Measurements from ENCODE around the gene LSM14A.

DNA sequence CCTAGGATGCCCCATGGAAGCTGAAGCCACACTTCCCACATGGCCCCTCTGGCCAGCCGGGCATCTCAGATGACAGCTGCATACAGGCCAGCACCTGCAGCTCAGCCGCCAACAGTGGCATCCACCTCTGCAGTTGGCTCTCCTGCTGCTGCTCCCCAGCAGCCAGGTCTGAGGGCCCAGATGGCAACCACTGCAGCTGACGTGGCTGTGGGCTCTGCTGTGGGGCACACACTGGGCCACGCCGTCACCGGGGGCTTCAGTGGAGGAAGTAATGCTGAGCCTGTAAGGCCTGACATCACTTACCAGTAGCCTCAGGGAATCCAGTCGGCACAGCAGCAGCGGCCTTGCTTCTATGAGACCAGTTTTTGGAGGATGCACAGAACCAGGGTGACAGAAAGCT, 45.3 kb upstream of the LSM14A start:
- TF ChIP-seq FOXK2 (IDR thresholded peaks at IDR 0.05) (no peak), ADNP (CRISPR knock-in tag; IDR thresholded peaks at IDR 0.05) (no peak), CTCF (CRISPR knock-in tag; IDR thresholded peaks at IDR 0.05) (no peak), ZZZ3 (CRISPR knock-in tag; IDR thresholded peaks at IDR 0.05; ENCODE audit: borderline replicate concordance) (no peak)
- TF ChIP-seq, protein P1, sequence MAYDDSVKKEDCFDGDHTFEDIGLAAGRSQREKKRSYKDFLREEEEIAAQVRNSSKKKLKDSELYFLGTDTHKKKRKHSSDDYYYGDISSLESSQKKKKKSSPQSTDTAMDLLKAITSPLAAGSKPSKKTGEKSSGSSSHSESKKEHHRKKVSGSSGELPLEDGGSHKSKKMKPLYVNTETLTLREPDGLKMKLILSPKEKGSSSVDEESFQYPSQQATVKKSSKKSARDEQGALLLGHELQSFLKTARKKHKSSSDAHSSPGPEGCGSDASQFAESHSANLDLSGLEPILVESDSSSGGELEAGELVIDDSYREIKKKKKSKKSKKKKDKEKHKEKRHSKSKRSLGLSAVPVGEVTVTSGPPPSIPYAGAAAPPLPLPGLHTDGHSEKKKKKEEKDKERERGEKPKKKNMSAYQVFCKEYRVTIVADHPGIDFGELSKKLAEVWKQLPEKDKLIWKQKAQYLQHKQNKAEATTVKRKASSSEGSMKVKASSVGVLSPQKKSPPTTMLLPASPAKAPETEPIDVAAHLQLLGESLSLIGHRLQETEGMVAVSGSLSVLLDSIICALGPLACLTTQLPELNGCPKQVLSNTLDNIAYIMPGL (CRISPR knock-in tag; IDR thresholded peaks at IDR 0.05; ENCODE audit: borderline replicate concordance in 1 of 2, low read depth in 1 of 2) = no peak
